Chondrocyte (in vitro differentiated cells): ENCODE measurements around the gene NFKB1. TPM values are rescaled to one million over a fixed set of nuclear protein-coding genes. Genes with fewer than 3 reads are reported as not detected.

Source experiments
- DNase-seq: peaks from one replicate; pipeline ENCODE4 v3.0.0; 2021; ENCODE audit warnings: mixed read lengths, low spot score
- H3K27ac Mint-ChIP-seq: one replicate; pipeline ENCODE4 v1.8.0; 2021; ENCODE audit warnings: mild to moderate bottlenecking, moderate library complexity, mixed read lengths; ENCODE audit not compliant: unreplicated experiment
- H3K27me3 Mint-ChIP-seq: 2 replicates; pipeline ENCODE4 v1.8.0; 2021; ENCODE audit warnings: low read depth, mixed read lengths
- H3K36me3 Mint-ChIP-seq: 2 replicates; pipeline ENCODE4 v1.8.0; 2021; ENCODE audit warnings: low read depth, mixed read lengths
- H3K4me1 Mint-ChIP-seq: 2 replicates; pipeline ENCODE4 v1.8.0; 2021; ENCODE audit warnings: low read depth, mild to moderate bottlenecking, mixed read lengths
- H3K4me3 Mint-ChIP-seq: one replicate; pipeline ENCODE4 v1.8.0; 2021; ENCODE audit warnings: mild to moderate bottlenecking, moderate library complexity, mixed read lengths; ENCODE audit not compliant: unreplicated experiment
- H3K9me3 Mint-ChIP-seq: 2 replicates; pipeline ENCODE4 v1.8.0; 2021; ENCODE audit warnings: low read depth, mixed read lengths
- CTCF ChIP-seq: fragments of 200-600 bp; sonication (generic); IDR thresholded peaks from 2 replicates; pipeline ENCODE4 v1.5.0; 2021; ENCODE audit warnings: antibody characterized with exemption, mild to moderate bottlenecking, moderate library complexity
- total RNA-seq: library from RNA; stranded (reverse); gene quantifications from 3 replicates; pipeline ENCODE4 v1.2.1, GENCODE V29; 2021

NFKB1 gene
- total RNA-seq, 1 donor from 2014 or later: 24.4 TPM

- no peaks in the 10 kb centered on the region for H3K27me3 Mint-ChIP-seq
- peaks cover 28% of the 10 kb centered on the region for H3K36me3 Mint-ChIP-seq
- TF ChIP-seq CTCF: no peak
- peaks cover 7% of the 10 kb centered on the region for H3K4me1 Mint-ChIP-seq
- no peak for DNase-seq
- H3K27ac Mint-ChIP-seq: no peak overlapping the region
- no peaks in the 10 kb centered on the region for H3K9me3 Mint-ChIP-seq
- no peak overlapping the region for H3K4me3 Mint-ChIP-seq
Observed at GRCh38 chr4:102578270-102578669, 77.1 kb downstream of the NFKB1 start.

GRCh38 chr4:102578819-102579218, 77.7 kb downstream of the NFKB1 start:
- H3K27ac Mint-ChIP-seq: no peak overlapping the region
- H3K4me1 Mint-ChIP-seq: peaks cover 10% of the 10 kb centered on the region
- no peak overlapping the region for H3K4me3 Mint-ChIP-seq
- peak; percentile 31 for TF ChIP-seq CTCF
- H3K36me3 Mint-ChIP-seq: peaks cover 28% of the 10 kb centered on the region
- H3K9me3 Mint-ChIP-seq: no peaks in the 10 kb centered on the region
- H3K27me3 Mint-ChIP-seq: no peaks in the 10 kb centered on the region
- no peak for DNase-seq

GRCh38 chr4:102579794-102580462, 78.8 kb downstream of the NFKB1 start:
- Mint-ChIP-seq H3K9me3 (no peaks in the 10 kb centered on the region), H3K27me3 (no peaks in the 10 kb centered on the region), H3K4me1 (peaks cover 16% of the 10 kb centered on the region), H3K36me3 (peaks cover 31% of the 10 kb centered on the region), H3K27ac (no peak overlapping the region), H3K4me3 (no peak overlapping the region)
- no peak for DNase-seq
- TF ChIP-seq CTCF: no peak

GRCh38 chr4:102580463-102580842, 79.3 kb downstream of the NFKB1 start:
- peaks cover 13% of the 10 kb centered on the region for H3K4me1 Mint-ChIP-seq
- no peak for TF ChIP-seq CTCF
- peaks cover 32% of the 10 kb centered on the region for H3K36me3 Mint-ChIP-seq
- no peak for DNase-seq
- H3K9me3 Mint-ChIP-seq: no peaks in the 10 kb centered on the region
- H3K27ac Mint-ChIP-seq: no peak overlapping the region
- no peak overlapping the region for H3K4me3 Mint-ChIP-seq
- no peaks in the 10 kb centered on the region for H3K27me3 Mint-ChIP-seq

GRCh38 chr4:102584091-102584490, 82.9 kb downstream of the NFKB1 start:
- DNase-seq: no peak
- TF ChIP-seq CTCF: no peak
- H3K4me3 Mint-ChIP-seq: no peak overlapping the region
- no peaks in the 10 kb centered on the region for H3K9me3 Mint-ChIP-seq
- no peaks in the 10 kb centered on the region for H3K27me3 Mint-ChIP-seq
- peaks cover 31% of the 10 kb centered on the region for H3K36me3 Mint-ChIP-seq
- no peak overlapping the region for H3K27ac Mint-ChIP-seq
- H3K4me1 Mint-ChIP-seq: peaks cover 10% of the 10 kb centered on the region
